Activated T-helper 2 cell treated with anti-CD3 and anti-CD28 coated beads, Interferon-gamma antibody, Interleukin-2, Interleukin-4, amounts not matched to agents 10 μg/mL and 5 μg/mL and 100 μg/mL, durations not matched to agents 14 hours and 24 hours and 36 hours (primary cell): Measurements from ENCODE around the gene ORAI3. TPM values are rescaled to one million over a fixed set of nuclear protein-coding genes. Genes with fewer than 3 reads are reported as not detected.
A peak's percentile ranks its signal among the peaks of the same experiment; 100 is the strongest.

ENCODE experiments used
- DNase-seq: peaks from one replicate; pipeline ENCODE4 v3.0.0; 2021; ENCODE audit warnings: low spot score
- H3K27ac Mint-ChIP-seq: one replicate; pipeline ENCODE4 v1.8.0; 2021; ENCODE audit warnings: mixed read lengths
- H3K27me3 Mint-ChIP-seq: one replicate; pipeline ENCODE4 v1.8.0; 2021; ENCODE audit warnings: low read depth, mixed read lengths
- H3K36me3 Mint-ChIP-seq: one replicate; pipeline ENCODE4 v1.8.0; 2021; ENCODE audit warnings: low read depth, mixed read lengths
- H3K4me1 Mint-ChIP-seq: one replicate; pipeline ENCODE4 v1.8.0; 2021; ENCODE audit warnings: low read depth, mixed read lengths
- H3K4me3 Mint-ChIP-seq: one replicate; pipeline ENCODE4 v1.8.0; 2021; ENCODE audit warnings: low read depth, mild to moderate bottlenecking, moderate library complexity, mixed read lengths
- H3K9me3 Mint-ChIP-seq: one replicate; pipeline ENCODE4 v1.8.0; 2021; ENCODE audit warnings: mixed read lengths
- intact Hi-C: fragments of 100-400 bp; cut with micrococcal nuclease; formaldehyde crosslinking; loops from one replicate; pipeline ENCODE4 v1.15.1; 2023
- total RNA-seq: library from RNA; stranded (reverse); gene quantifications from 2 replicates; pipeline ENCODE4 v1.2.3, GENCODE V29; 2022

Gene ORAI3
- total RNA-seq, 1 donor from 2014 or later, result 17.4 TPM

- Mint-ChIP-seq H3K4me1 (peaks cover 4% of the 10 kb centered on the region), H3K9me3 (no peaks in the 10 kb centered on the region), H3K27ac (no peak overlapping the region), H3K36me3 (peaks cover 26% of the 10 kb centered on the region), H3K27me3 (no peaks in the 10 kb centered on the region), H3K4me3 (no peak overlapping the region)
- no peak for DNase-seq
- intact Hi-C loops, result loop anchor here (2.0 kb wide), 1 partner anchor 111 kb away; the partner anchor contains the start of gene VKORC1
Observed at GRCh38 chr16:30983898-30984610, 35.2 kb downstream of the ORAI3 start.

GRCh38 chr16:30984669-30985400 is 36.0 kb downstream of the ORAI3 start, which contains the start of gene HSD3B7:
Gene HSD3B7 (plus strand): TSS chr16:30985207. CDS start chr16:30985659, 452 bp downstream.
- peak within 1 kb of the TSS; percentile 8 for H3K4me3 Mint-ChIP-seq
- intact Hi-C loops, result loop anchor here (2.0 to 5.0 kb wide), 2 partner anchors 110 to 882 kb away; partner anchors contain the start of gene VKORC1
- H3K27me3 Mint-ChIP-seq, result no peaks in the 10 kb centered on the region
- DNase-seq, result peak; percentile 69
- no peaks in the 10 kb centered on the region for H3K9me3 Mint-ChIP-seq
- peaks cover 4% of the 10 kb centered on the region for H3K4me1 Mint-ChIP-seq
- H3K27ac Mint-ChIP-seq, result peak within 1 kb of the TSS; percentile 33
- peaks cover 26% of the 10 kb centered on the region for H3K36me3 Mint-ChIP-seq

- no peak for DNase-seq
- Mint-ChIP-seq H3K36me3 (peaks cover 21% of the 10 kb centered on the region), H3K27me3 (no peaks in the 10 kb centered on the region), H3K4me1 (peaks cover 4% of the 10 kb centered on the region), H3K27ac (peak overlapping the region; percentile 33), H3K4me3 (no peak overlapping the region), H3K9me3 (no peaks in the 10 kb centered on the region)
- intact Hi-C loops, result loop anchor here (2.0 to 5.0 kb wide), 2 partner anchors 109 to 882 kb away; partner anchors contain the start of gene VKORC1
Observed at GRCh38 chr16:30985401-30986128, 36.7 kb downstream of the ORAI3 start.

GRCh38 chr16:30986129-30986991 is 37.5 kb downstream of the ORAI3 start:
- intact Hi-C loops, result loop anchor here (5.0 kb wide), 1 partner anchor 881 kb away; no protein-coding TSS in a partner anchor
- Mint-ChIP-seq H3K4me3 (no peak overlapping the region), H3K27ac (no peak overlapping the region), H3K36me3 (peaks cover 17% of the 10 kb centered on the region), H3K27me3 (no peaks in the 10 kb centered on the region), H3K9me3 (no peaks in the 10 kb centered on the region), H3K4me1 (peaks cover 4% of the 10 kb centered on the region)
- no peak for DNase-seq

GRCh38 chr16:30987581-30988190 is 38.8 kb downstream of the ORAI3 start:
- no peak for DNase-seq
- intact Hi-C loops, result loop anchor here (5.0 kb wide), 1 partner anchor 880 kb away; no protein-coding TSS in a partner anchor
- no peak overlapping the region for H3K4me3 Mint-ChIP-seq
- no peaks in the 10 kb centered on the region for H3K9me3 Mint-ChIP-seq
- H3K27ac Mint-ChIP-seq, result no peak overlapping the region
- peaks cover 5% of the 10 kb centered on the region for H3K4me1 Mint-ChIP-seq
- peaks cover 7% of the 10 kb centered on the region for H3K36me3 Mint-ChIP-seq
- H3K27me3 Mint-ChIP-seq, result no peaks in the 10 kb centered on the region

- no peaks in the 10 kb centered on the region for H3K9me3 Mint-ChIP-seq
- intact Hi-C loops, result loop anchor here (5.0 kb wide), 1 partner anchor 878 kb away; no protein-coding TSS in a partner anchor
- DNase-seq, result no peak
- H3K36me3 Mint-ChIP-seq, result no peaks in the 10 kb centered on the region
- no peaks in the 10 kb centered on the region for H3K27me3 Mint-ChIP-seq
- peaks cover 10% of the 10 kb centered on the region for H3K4me1 Mint-ChIP-seq
- no peak overlapping the region for H3K4me3 Mint-ChIP-seq
- H3K27ac Mint-ChIP-seq, result no peak overlapping the region
Observed at GRCh38 chr16:30989469-30990047, 40.7 kb downstream of the ORAI3 start.

- Mint-ChIP-seq H3K4me1 (peaks cover 12% of the 10 kb centered on the region), H3K36me3 (no peaks in the 10 kb centered on the region), H3K9me3 (no peaks in the 10 kb centered on the region), H3K27ac (no peak overlapping the region), H3K27me3 (no peaks in the 10 kb centered on the region), H3K4me3 (no peak overlapping the region)
- intact Hi-C loops, result no loop called here
- no peak for DNase-seq
Observed at GRCh38 chr16:30990105-30990504, 41.2 kb downstream of the ORAI3 start.

GRCh38 chr16:30991052-30991451 is 42.2 kb downstream of the ORAI3 start:
- H3K9me3 Mint-ChIP-seq, result no peaks in the 10 kb centered on the region
- DNase-seq, result no peak
- H3K27ac Mint-ChIP-seq, result no peak overlapping the region
- intact Hi-C loops, result no loop called here
- H3K4me1 Mint-ChIP-seq, result peaks cover 11% of the 10 kb centered on the region
- H3K27me3 Mint-ChIP-seq, result no peaks in the 10 kb centered on the region
- no peaks in the 10 kb centered on the region for H3K36me3 Mint-ChIP-seq
- no peak overlapping the region for H3K4me3 Mint-ChIP-seq

GRCh38 chr16:30992276-30992780 is 43.5 kb downstream of the ORAI3 start:
- no peaks in the 10 kb centered on the region for H3K36me3 Mint-ChIP-seq
- H3K9me3 Mint-ChIP-seq, result no peaks in the 10 kb centered on the region
- DNase-seq, result no peak
- H3K4me1 Mint-ChIP-seq, result peaks cover 13% of the 10 kb centered on the region
- intact Hi-C loops, result no loop called here
- H3K27me3 Mint-ChIP-seq, result peaks cover 2% of the 10 kb centered on the region
- no peak overlapping the region for H3K4me3 Mint-ChIP-seq
- no peak overlapping the region for H3K27ac Mint-ChIP-seq

- H3K27ac Mint-ChIP-seq, result no peak overlapping the region
- no peaks in the 10 kb centered on the region for H3K36me3 Mint-ChIP-seq
- no peaks in the 10 kb centered on the region for H3K9me3 Mint-ChIP-seq
- H3K4me3 Mint-ChIP-seq, result no peak overlapping the region
- peaks cover 13% of the 10 kb centered on the region for H3K4me1 Mint-ChIP-seq
- no peak for DNase-seq
- peaks cover 2% of the 10 kb centered on the region for H3K27me3 Mint-ChIP-seq
- intact Hi-C loops, result no loop called here
Observed at GRCh38 chr16:30992931-30993816, 44.3 kb downstream of the ORAI3 start.
